ENCODE measurements around the gene PSMG3.

Gene PSMG3

GRCh38 chr7:1580422-1581030, 10.7 kb upstream of the PSMG3 start:
- no peak for TF ChIP-seq CTCF (conservative IDR thresholded peaks at IDR 0.05; ENCODE audit: control insufficient read depth, insufficient read depth, low read depth, low read length)
- H3K4me3 ChIP-seq (ENCODE audit: control insufficient read depth, low read depth, low read length) = no peak overlapping the region
- no peak for DNase-seq (ENCODE audit: low read depth)

GRCh38 chr7:1579481-1580421, 9.9 kb upstream of the PSMG3 start:
- no peak overlapping the region for H3K4me3 ChIP-seq (ENCODE audit: control insufficient read depth, low read depth, low read length)
- peak; percentile 78 for TF ChIP-seq CTCF (conservative IDR thresholded peaks at IDR 0.05; ENCODE audit: control insufficient read depth, insufficient read depth, low read depth, low read length)
- DNase-seq (ENCODE audit: low read depth) = peak; percentile 54

GRCh38 chr7:1578513-1578912, 8.7 kb upstream of the PSMG3 start:
- no peak for DNase-seq (ENCODE audit: low read depth)
- no peak for TF ChIP-seq CTCF (conservative IDR thresholded peaks at IDR 0.05; ENCODE audit: control insufficient read depth, insufficient read depth, low read depth, low read length)
- no peak overlapping the region for H3K4me3 ChIP-seq (ENCODE audit: control insufficient read depth, low read depth, low read length)

GRCh38 chr7:1576521-1577253, 6.9 kb upstream of the PSMG3 start:
- TF ChIP-seq CTCF (conservative IDR thresholded peaks at IDR 0.05; ENCODE audit: control insufficient read depth, insufficient read depth, low read depth, low read length) = no peak
- no peak overlapping the region for H3K4me3 ChIP-seq (ENCODE audit: control insufficient read depth, low read depth, low read length)
- DNase-seq (ENCODE audit: low read depth) = no peak

- no peak for DNase-seq (ENCODE audit: low read depth)
- TF ChIP-seq CTCF (conservative IDR thresholded peaks at IDR 0.05; ENCODE audit: control insufficient read depth, insufficient read depth, low read depth, low read length) = no peak
- H3K4me3 ChIP-seq (ENCODE audit: control insufficient read depth, low read depth, low read length) = no peak overlapping the region
Measured at GRCh38 chr7:1575809-1576208, 6.0 kb upstream of the PSMG3 start.

- no peak overlapping the region for H3K4me3 ChIP-seq (ENCODE audit: control insufficient read depth, low read depth, low read length)
- no peak for DNase-seq (ENCODE audit: low read depth)
- no peak for TF ChIP-seq CTCF (conservative IDR thresholded peaks at IDR 0.05; ENCODE audit: control insufficient read depth, insufficient read depth, low read depth, low read length)
Measured at GRCh38 chr7:1572111-1572822, 2.4 kb upstream of the PSMG3 start.

Data from fibroblast of mammary gland (primary cell).